Mucosa of gallbladder (tissue), 1 donor: ENCODE measurements around the gene SMPD3. TPM values are rescaled to one million over a fixed set of nuclear protein-coding genes. Genes with fewer than 3 reads are reported as not detected.

Experiments
- DNase-seq: peaks from one replicate; pipeline ENCODE4 v3.0.0-alpha.2; 2020; ENCODE audit warnings: low spot score
- total RNA-seq: library from RNA; stranded (reverse); gene quantifications from one replicate; pipeline ENCODE4 v1.2.1, GENCODE V29; 2021
- donor health status: DM: no; HTN: no; CAD: no.

SMPD3 gene
- total RNA-seq, 1 donor from 2014 or later = 225 TPM

GRCh38 chr16:68434624-68435210, 13.6 kb downstream of the SMPD3 start:
- peak; percentile 61 for DNase-seq

GRCh38 chr16:68433316-68433715, 15.0 kb downstream of the SMPD3 start:
- DNase-seq = no peak

- DNase-seq = no peak
Observed at GRCh38 chr16:68432701-68433100, 15.6 kb downstream of the SMPD3 start.

GRCh38 chr16:68429076-68429854, 19.0 kb downstream of the SMPD3 start:
- DNase-seq = no peak

GRCh38 chr16:68427649-68428303, 20.5 kb downstream of the SMPD3 start:
- no peak for DNase-seq

GRCh38 chr16:68426347-68426652, 22.0 kb downstream of the SMPD3 start:
- DNase-seq = no peak

- DNase-seq = no peak
Observed at GRCh38 chr16:68425498-68426346, 22.6 kb downstream of the SMPD3 start.

GRCh38 chr16:68423771-68424170, 24.5 kb downstream of the SMPD3 start:
- DNase-seq = no peak

- DNase-seq = no peak
Observed at GRCh38 chr16:68422396-68422960, 25.8 kb downstream of the SMPD3 start.

GRCh38 chr16:68421076-68421475, 27.2 kb downstream of the SMPD3 start:
- DNase-seq = no peak

GRCh38 chr16:68420366-68420942, 27.9 kb downstream of the SMPD3 start:
- DNase-seq = no peak

GRCh38 chr16:68417711-68418301, 30.5 kb downstream of the SMPD3 start:
- DNase-seq = peak; percentile 68

GRCh38 chr16:68416057-68417046, 32.0 kb downstream of the SMPD3 start:
- DNase-seq = peak; percentile 67

- no peak for DNase-seq
Observed at GRCh38 chr16:68414581-68414980, 33.7 kb downstream of the SMPD3 start.

GRCh38 chr16:68412061-68412460, 36.2 kb downstream of the SMPD3 start:
- no peak for DNase-seq

- no peak for DNase-seq
Observed at GRCh38 chr16:68411086-68411485, 37.2 kb downstream of the SMPD3 start.

GRCh38 chr16:68408967-68409366, 39.3 kb downstream of the SMPD3 start:
- DNase-seq = no peak

GRCh38 chr16:68408428-68408827, 39.9 kb downstream of the SMPD3 start:
- DNase-seq = peak; percentile 37

- DNase-seq = no peak
Observed at GRCh38 chr16:68406458-68407152, 41.7 kb downstream of the SMPD3 start.
